Uterus (tissue), 4 donors: ENCODE results near the gene SLC2A9. TPM values are rescaled to one million over a fixed set of nuclear protein-coding genes. Genes with fewer than 3 reads are reported as not detected.

Source experiments
- DNase-seq, 2 donors: peaks; one replicate each; pipeline ENCODE4 v3.0.0-alpha.2; 2019 to 2020
- H3K27ac ChIP-seq, 2 donors: fragments of 200-600 bp; sonication (generic); 1 replicate in 1 of 2; 2 replicates in 1 of 2; pipeline ENCODE4 v1.5.1; 2016 to 2018
- H3K27me3 ChIP-seq, 2 donors: fragments of 200-600 bp; sonication (generic); one replicate each; pipeline ENCODE4 v1.5.1; 2018 to 2019; ENCODE audit warnings: control low read depth in 1 of 2
- H3K36me3 ChIP-seq, 2 donors: fragments of 200-600 bp; sonication (generic); one replicate each; pipeline ENCODE4 v1.5.1; 2019; ENCODE audit warnings: control low read depth in 1 of 2
- H3K4me1 ChIP-seq, 2 donors: fragments of 200-600 bp; sonication (generic); one replicate each; pipeline ENCODE4 v1.5.1; 2018 to 2019; ENCODE audit warnings: control low read depth in 1 of 2
- H3K4me3 ChIP-seq, 2 donors: fragments of 200-600 bp; sonication (generic); 1 replicate in 1 of 2; 2 replicates in 1 of 2; pipeline ENCODE4 v1.5.1; 2018 to 2019; ENCODE audit warnings: mild to moderate bottlenecking in 1 of 2
- H3K9me3 ChIP-seq, 2 donors: fragments of 200-600 bp; sonication (generic); one replicate each; pipeline ENCODE4 v1.5.1; 2019; ENCODE audit warnings: control low read depth in 1 of 2
- CTCF ChIP-seq, 4 experiments: fragments of 200-600 bp in 2 of 4; fragments of 450-650 bp in 2 of 4; sonication (generic) in 2 of 4; IDR thresholded peaks; one replicate each; pipeline ENCODE4 v1.5.1; 2016 to 2019; ENCODE audit warnings: antibody characterized with exemption in 4 of 4, mild to moderate bottlenecking in 2 of 4, moderate library complexity in 1 of 4
- POLR2A ChIP-seq, 2 donors: fragments of 450-650 bp; IDR thresholded peaks; one replicate each; pipeline ENCODE4 v1.6.1; 2016; ENCODE audit warnings: antibody characterized with exemption in 2 of 2, mild to moderate bottlenecking in 1 of 2, moderate library complexity in 1 of 2
- intact Hi-C: fragments of 100-400 bp; cut with DNase I; formaldehyde crosslinking; loops from one replicate; pipeline ENCODE4 v1.15.1; 2023; ENCODE audit warnings: low total_unique reads
- total RNA-seq, 4 donors: library from RNA; depleted of rRNA in 3 of 4; stranded (reverse); fragments of >200 nt in 3 of 4; gene quantifications; one replicate each; pipeline versions ENCODE4 v1.1.0 to v1.2.4, GENCODE V29; 2014 to 2023
- donor health status: DM: yes; HTN: yes; CAD: no.

The SLC2A9 gene
- total RNA-seq, 4 donors from 2014 or later = 0.51 to 9.3 (median 7.1) TPM

DNA sequence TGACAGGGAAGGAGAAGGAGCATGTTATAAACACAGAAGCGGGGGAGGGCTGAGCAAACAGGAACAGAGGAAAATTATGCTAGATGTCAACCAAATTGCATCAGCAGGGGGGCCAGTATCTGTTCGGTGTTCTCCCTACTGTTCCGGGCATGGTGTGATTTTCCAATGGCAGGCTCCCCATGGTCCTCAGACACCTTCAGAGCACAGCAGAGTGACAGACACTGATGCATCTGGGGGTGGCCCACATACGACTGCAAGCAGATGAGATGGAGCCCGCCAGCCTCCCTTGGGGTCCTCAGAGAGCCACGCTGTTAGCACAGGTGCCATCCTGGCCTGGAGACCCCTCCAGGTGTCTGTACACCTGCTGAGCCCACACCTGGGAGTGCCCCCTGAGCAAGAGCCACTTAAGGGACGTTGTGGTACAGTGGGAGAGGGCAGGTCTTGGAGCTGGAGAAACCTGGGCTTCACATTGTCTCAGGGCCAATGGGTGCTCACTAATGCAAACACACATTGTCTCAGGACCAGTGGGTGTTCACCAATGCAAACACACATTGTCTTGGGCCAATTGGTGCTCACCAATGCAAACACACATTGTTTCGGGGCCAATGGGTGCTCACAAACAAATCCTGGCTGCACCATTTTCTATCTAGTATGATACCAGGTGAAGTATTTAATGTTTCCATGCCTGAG lies 95.4 kb downstream of the SLC2A9 start:
- H3K27ac ChIP-seq = no peak overlapping the region
- H3K4me1 ChIP-seq = no peaks in the 10 kb centered on the region
- H3K27me3 ChIP-seq = no peaks in the 10 kb centered on the region
- no peak for TF ChIP-seq CTCF (IDR thresholded peaks at IDR 0.05)
- TF ChIP-seq POLR2A (IDR thresholded peaks at IDR 0.05) = no peak
- H3K4me3 ChIP-seq = no peak overlapping the region
- no peak for DNase-seq
- no peaks in the 10 kb centered on the region for H3K36me3 ChIP-seq
- no peaks in the 10 kb centered on the region for H3K9me3 ChIP-seq
- intact Hi-C loops = no loop called here

DNA sequence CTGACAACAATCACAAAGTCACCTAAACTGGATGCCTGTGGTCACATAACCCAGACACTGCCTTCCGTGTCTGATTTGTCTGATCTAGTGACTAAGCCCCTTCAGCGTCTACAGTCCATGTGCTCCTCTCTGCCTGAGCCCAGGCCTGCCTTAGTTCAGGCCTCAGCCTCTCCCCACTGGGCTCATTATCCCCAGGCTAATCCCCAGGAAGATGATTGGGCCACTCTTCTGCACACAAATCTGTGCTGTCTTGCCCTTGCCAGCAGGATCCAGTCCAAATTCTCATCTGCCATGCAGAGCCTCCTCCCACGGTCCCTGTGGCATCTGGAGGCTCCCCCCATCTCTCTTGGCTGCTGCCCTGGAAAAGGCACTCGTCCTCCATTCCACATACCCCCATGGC lies 96.5 kb downstream of the SLC2A9 start:
- Histone ChIP-seq H3K27me3 (no peaks in the 10 kb centered on the region), H3K36me3 (no peaks in the 10 kb centered on the region), H3K27ac (no peak overlapping the region), H3K4me3 (no peak overlapping the region), H3K9me3 (no peaks in the 10 kb centered on the region), H3K4me1 (no peaks in the 10 kb centered on the region)
- DNase-seq = no peak
- no peak for TF ChIP-seq POLR2A (IDR thresholded peaks at IDR 0.05)
- no peak for TF ChIP-seq CTCF (IDR thresholded peaks at IDR 0.05)
- intact Hi-C loops = no loop called here

- H3K9me3 ChIP-seq = no peaks in the 10 kb centered on the region
- no peak overlapping the region for H3K27ac ChIP-seq
- no peak overlapping the region for H3K4me3 ChIP-seq
- no peaks in the 10 kb centered on the region for H3K36me3 ChIP-seq
- intact Hi-C loops = no loop called here
- no peaks in the 10 kb centered on the region for H3K4me1 ChIP-seq
- TF ChIP-seq POLR2A (IDR thresholded peaks at IDR 0.05) (no peak), CTCF (IDR thresholded peaks at IDR 0.05) (no peak)
- H3K27me3 ChIP-seq = no peaks in the 10 kb centered on the region
- no peak for DNase-seq
These were observed 98.0 kb downstream of the SLC2A9 start for GRCh38 chr4:9923195-9923812.

GRCh38 chr4:9921326-9921725 lies 100.0 kb downstream of the SLC2A9 start:
- no peak overlapping the region for H3K27ac ChIP-seq
- TF ChIP-seq POLR2A (IDR thresholded peaks at IDR 0.05) = no peak
- no peak for TF ChIP-seq CTCF (IDR thresholded peaks at IDR 0.05)
- H3K36me3 ChIP-seq = no peaks in the 10 kb centered on the region
- H3K9me3 ChIP-seq = no peaks in the 10 kb centered on the region
- DNase-seq = no peak
- intact Hi-C loops = no loop called here
- H3K4me1 ChIP-seq = no peaks in the 10 kb centered on the region
- no peaks in the 10 kb centered on the region for H3K27me3 ChIP-seq
- H3K4me3 ChIP-seq = no peak overlapping the region

- H3K27me3 ChIP-seq = no peaks in the 10 kb centered on the region
- H3K27ac ChIP-seq = no peak overlapping the region
- intact Hi-C loops = no loop called here
- DNase-seq = no peak
- no peaks in the 10 kb centered on the region for H3K9me3 ChIP-seq
- no peak overlapping the region for H3K4me3 ChIP-seq
- H3K36me3 ChIP-seq = no peaks in the 10 kb centered on the region
- no peak for TF ChIP-seq POLR2A (IDR thresholded peaks at IDR 0.05)
- H3K4me1 ChIP-seq = no peaks in the 10 kb centered on the region
These were observed 101.3 kb downstream of the SLC2A9 start for GRCh38 chr4:9920029-9920428.
